Measurements from ENCODE around the gene MLST8. TPM values are rescaled to one million over a fixed set of nuclear protein-coding genes. Genes with fewer than 3 reads are reported as not detected.

MLST8 gene
- total RNA-seq, 1 donor, result 24.2 TPM

- peak; percentile 76 for DNase-seq (ENCODE audit: low read depth)
- TF ChIP-seq CTCF (IDR thresholded peaks at IDR 0.05; ENCODE audit: insufficient read depth, low read depth, low read length), result no peak
- H3K4me3 ChIP-seq (ENCODE audit: low read depth, low read length), result peak overlapping the region; percentile 18
These were observed 44.2 kb upstream of the MLST8 start for GRCh38 chr16:2160915-2161551.

- no peak overlapping the region for H3K4me3 ChIP-seq (ENCODE audit: low read depth, low read length)
- no peak for TF ChIP-seq CTCF (IDR thresholded peaks at IDR 0.05; ENCODE audit: insufficient read depth, low read depth, low read length)
- DNase-seq (ENCODE audit: low read depth), result no peak
These were observed 43.3 kb upstream of the MLST8 start for GRCh38 chr16:2161911-2162310.

GRCh38 chr16:2162676-2163118 is 42.6 kb upstream of the MLST8 start:
- no peak for DNase-seq (ENCODE audit: low read depth)
- no peak for TF ChIP-seq CTCF (IDR thresholded peaks at IDR 0.05; ENCODE audit: insufficient read depth, low read depth, low read length)
- H3K4me3 ChIP-seq (ENCODE audit: low read depth, low read length), result no peak overlapping the region

- TF ChIP-seq CTCF (IDR thresholded peaks at IDR 0.05; ENCODE audit: insufficient read depth, low read depth, low read length), result no peak
- DNase-seq (ENCODE audit: low read depth), result no peak
- H3K4me3 ChIP-seq (ENCODE audit: low read depth, low read length), result no peak overlapping the region
These were observed 41.9 kb upstream of the MLST8 start for GRCh38 chr16:2163211-2163881.

GRCh38 chr16:2165861-2166260 is 39.4 kb upstream of the MLST8 start:
- H3K4me3 ChIP-seq (ENCODE audit: low read depth, low read length), result no peak overlapping the region
- DNase-seq (ENCODE audit: low read depth), result no peak
- TF ChIP-seq CTCF (IDR thresholded peaks at IDR 0.05; ENCODE audit: insufficient read depth, low read depth, low read length), result no peak

- TF ChIP-seq CTCF (IDR thresholded peaks at IDR 0.05; ENCODE audit: insufficient read depth, low read depth, low read length), result no peak
- no peak for DNase-seq (ENCODE audit: low read depth)
- H3K4me3 ChIP-seq (ENCODE audit: low read depth, low read length), result no peak overlapping the region
These were observed 38.8 kb upstream of the MLST8 start for GRCh38 chr16:2166263-2167067.
